PC-3 (cell line): ENCODE measurements around the gene CDCP1.

Experiments
- CTCF ChIP-seq: fragments of 300-600 bp; sonication (generic); conservative IDR thresholded peaks from 2 replicates; pipeline ENCODE4 v1.5.1; 2017; ENCODE audit warnings: antibody characterized with exemption, low read depth, mild to moderate bottlenecking, low read length
- EZH2 ChIP-seq: fragments of 300-600 bp; sonication (generic); IDR thresholded peaks from one replicate; pipeline ENCODE4 v1.6.1; 2017; ENCODE audit warnings: antibody characterized with exemption, mild to moderate bottlenecking, low read length; ENCODE audit not compliant: unreplicated experiment
- EZH2phosphoT487 ChIP-seq: fragments of 300-600 bp; sonication (generic); IDR thresholded peaks from 2 replicates; pipeline ENCODE4 v1.6.1; 2018; ENCODE audit warnings: mild to moderate bottlenecking, antibody characterized with exemption, low read length, borderline replicate concordance

GRCh38 chr3:45145223-45145622 is 955 bp downstream of the CDCP1 start:
- TF ChIP-seq CTCF (no peak), EZH2 (no peak), EZH2phosphoT487 (no peak)
